ENCODE data around the gene CCDC73. TPM values are rescaled to one million over a fixed set of nuclear protein-coding genes. Genes with fewer than 3 reads are reported as not detected.

The CCDC73 gene
- total RNA-seq, 1 experiment from 2014 or later = not detected

DNA sequence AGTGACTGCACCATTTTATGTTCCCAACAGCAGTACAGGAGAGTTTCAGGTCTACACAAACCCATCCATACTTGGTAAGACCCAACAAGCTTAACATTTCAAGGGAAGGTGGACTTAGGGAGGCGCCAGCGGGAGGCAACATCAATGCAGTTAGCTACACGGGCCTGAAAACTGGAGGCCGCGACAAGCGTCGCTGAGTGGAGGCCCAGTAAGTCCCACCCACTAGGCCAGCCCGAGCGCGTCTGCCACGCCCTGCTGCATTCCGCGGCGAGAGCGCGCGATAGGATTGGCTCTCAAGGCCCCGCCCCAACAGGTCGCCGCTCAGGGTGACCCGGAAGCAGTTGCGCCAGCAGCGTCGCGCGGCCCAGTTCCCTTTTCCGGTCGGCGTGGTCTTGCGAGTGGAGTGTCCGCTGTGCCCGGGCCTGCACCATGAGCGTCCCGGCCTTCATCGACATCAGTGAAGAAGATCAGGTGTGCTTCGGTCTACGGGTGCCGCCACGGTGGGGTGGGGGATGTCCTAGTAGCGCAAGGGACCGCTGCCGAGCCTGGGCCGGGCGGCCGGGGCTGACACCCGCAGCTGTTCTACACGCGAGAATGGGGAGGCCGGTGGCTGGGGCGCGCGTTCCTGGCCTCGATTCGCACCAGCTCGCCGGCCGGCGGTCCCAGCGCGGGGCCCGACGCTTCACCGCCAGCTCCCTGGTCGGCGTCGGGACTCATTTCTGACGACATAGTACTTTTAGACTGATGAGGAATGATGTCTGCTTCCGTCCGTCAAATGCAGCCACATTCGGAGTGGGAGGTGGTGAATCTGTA lies 210.8 kb downstream of the CCDC73 start, which contains the start of gene EIF3M:
Gene EIF3M, plus strand, starts transcription at position 373 of the 813 bp plus-strand sequence. Its CDS starts 57 bp downstream, at position 430.
- ChIA-PET CTCF (interaction anchor here (0.8 to 1.5 kb wide), 2 partner anchors 197 to 249 kb away, joined by 3 to 5 read pairs; no protein-coding TSS in a partner anchor), POLR2A (interaction anchor here (0.6 to 0.8 kb wide), 2 partner anchors 135 to 248 kb away, joined by 3 to 5 read pairs; no protein-coding TSS in a partner anchor)
- ATAC-seq (peak; percentile 99), DNase-seq (ENCODE audit: low spot score) (peak; percentile 95)
- H3K4me3 Mint-ChIP-seq = peak within 1 kb of the TSS; percentile 98
- peaks cover 35% of the 10 kb centered on the region for H3K4me1 Mint-ChIP-seq
- H3K36me3 Mint-ChIP-seq = peaks cover 4% of the 10 kb centered on the region
- no peaks in the 10 kb centered on the region for H3K9me3 Mint-ChIP-seq
- peak within 1 kb of the TSS; percentile 98 for H3K27ac Mint-ChIP-seq
- H3K27me3 Mint-ChIP-seq (ENCODE audit: low read depth) = no peaks in the 10 kb centered on the region
- TF ChIP-seq NFATC4 (CRISPR knock-in tag; IDR thresholded peaks at IDR 0.05) = no peak
- TF ChIP-seq, protein P1, sequence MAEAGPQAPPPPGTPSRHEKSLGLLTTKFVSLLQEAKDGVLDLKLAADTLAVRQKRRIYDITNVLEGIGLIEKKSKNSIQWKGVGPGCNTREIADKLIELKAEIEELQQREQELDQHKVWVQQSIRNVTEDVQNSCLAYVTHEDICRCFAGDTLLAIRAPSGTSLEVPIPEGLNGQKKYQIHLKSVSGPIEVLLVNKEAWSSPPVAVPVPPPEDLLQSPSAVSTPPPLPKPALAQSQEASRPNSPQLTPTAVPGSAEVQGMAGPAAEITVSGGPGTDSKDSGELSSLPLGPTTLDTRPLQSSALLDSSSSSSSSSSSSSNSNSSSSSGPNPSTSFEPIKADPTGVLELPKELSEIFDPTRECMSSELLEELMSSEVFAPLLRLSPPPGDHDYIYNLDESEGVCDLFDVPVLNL (CRISPR knock-in tag; IDR thresholded peaks at IDR 0.05; ENCODE audit: borderline replicate concordance, low read depth) = peak; percentile 41; the same call in 1 of the 2 replicates
- no peak for TF ChIP-seq TP53 (CRISPR knock-in tag; IDR thresholded peaks at IDR 0.05)
- TF ChIP-seq CREB1 (CRISPR knock-in tag; IDR thresholded peaks at IDR 0.05) = no peak
- TF ChIP-seq GTF2I (CRISPR knock-in tag; conservative IDR thresholded peaks at IDR 0.05) = no peak
- TF ChIP-seq ZNF423 (CRISPR knock-in tag; IDR thresholded peaks at IDR 0.05) = no peak
- peak; percentile 61; the same call in 1 of the 2 replicates for TF ChIP-seq NFYB (CRISPR knock-in tag; conservative IDR thresholded peaks at IDR 0.05; ENCODE audit: low read depth)
- TF ChIP-seq, protein P2, sequence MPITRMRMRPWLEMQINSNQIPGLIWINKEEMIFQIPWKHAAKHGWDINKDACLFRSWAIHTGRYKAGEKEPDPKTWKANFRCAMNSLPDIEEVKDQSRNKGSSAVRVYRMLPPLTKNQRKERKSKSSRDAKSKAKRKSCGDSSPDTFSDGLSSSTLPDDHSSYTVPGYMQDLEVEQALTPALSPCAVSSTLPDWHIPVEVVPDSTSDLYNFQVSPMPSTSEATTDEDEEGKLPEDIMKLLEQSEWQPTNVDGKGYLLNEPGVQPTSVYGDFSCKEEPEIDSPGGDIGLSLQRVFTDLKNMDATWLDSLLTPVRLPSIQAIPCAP (CRISPR knock-in tag; IDR thresholded peaks at IDR 0.05) = peak; percentile 56; the same call in 1 of the 2 replicates
- TF ChIP-seq ZNF671 (CRISPR knock-in tag; IDR thresholded peaks at IDR 0.05) = no peak
- no peak for TF ChIP-seq MYBL2 (CRISPR knock-in tag; IDR thresholded peaks at IDR 0.05)
- TF ChIP-seq NR2C2 (CRISPR knock-in tag; IDR thresholded peaks at IDR 0.05) = peak; percentile 98
- no peak for TF ChIP-seq NR1H2 (CRISPR knock-in tag; IDR thresholded peaks at IDR 0.05)
- TF ChIP-seq, protein P3, sequence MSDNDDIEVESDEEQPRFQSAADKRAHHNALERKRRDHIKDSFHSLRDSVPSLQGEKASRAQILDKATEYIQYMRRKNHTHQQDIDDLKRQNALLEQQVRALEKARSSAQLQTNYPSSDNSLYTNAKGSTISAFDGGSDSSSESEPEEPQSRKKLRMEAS (CRISPR knock-in tag; IDR thresholded peaks at IDR 0.05) = peak; percentile 93
- peak; percentile 77 for TF ChIP-seq TEAD4 (CRISPR knock-in tag; IDR thresholded peaks at IDR 0.05)
- TF ChIP-seq ZBTB21 (CRISPR knock-in tag; IDR thresholded peaks at IDR 0.05; ENCODE audit: borderline replicate concordance) = no peak
- TF ChIP-seq ATF1 (CRISPR knock-in tag; IDR thresholded peaks at IDR 0.05) = no peak
- peak; percentile 95 for TF ChIP-seq GABPB1 (CRISPR knock-in tag; IDR thresholded peaks at IDR 0.05)
- TF ChIP-seq, protein P4, sequence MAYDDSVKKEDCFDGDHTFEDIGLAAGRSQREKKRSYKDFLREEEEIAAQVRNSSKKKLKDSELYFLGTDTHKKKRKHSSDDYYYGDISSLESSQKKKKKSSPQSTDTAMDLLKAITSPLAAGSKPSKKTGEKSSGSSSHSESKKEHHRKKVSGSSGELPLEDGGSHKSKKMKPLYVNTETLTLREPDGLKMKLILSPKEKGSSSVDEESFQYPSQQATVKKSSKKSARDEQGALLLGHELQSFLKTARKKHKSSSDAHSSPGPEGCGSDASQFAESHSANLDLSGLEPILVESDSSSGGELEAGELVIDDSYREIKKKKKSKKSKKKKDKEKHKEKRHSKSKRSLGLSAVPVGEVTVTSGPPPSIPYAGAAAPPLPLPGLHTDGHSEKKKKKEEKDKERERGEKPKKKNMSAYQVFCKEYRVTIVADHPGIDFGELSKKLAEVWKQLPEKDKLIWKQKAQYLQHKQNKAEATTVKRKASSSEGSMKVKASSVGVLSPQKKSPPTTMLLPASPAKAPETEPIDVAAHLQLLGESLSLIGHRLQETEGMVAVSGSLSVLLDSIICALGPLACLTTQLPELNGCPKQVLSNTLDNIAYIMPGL (CRISPR knock-in tag; IDR thresholded peaks at IDR 0.05) = peak; percentile 62
- TF ChIP-seq PRRX2 (CRISPR knock-in tag; IDR thresholded peaks at IDR 0.05) = 0 out of 2 replicates have a peak, but pooled peaks have one; percentile 23
- TF ChIP-seq, protein P5, sequence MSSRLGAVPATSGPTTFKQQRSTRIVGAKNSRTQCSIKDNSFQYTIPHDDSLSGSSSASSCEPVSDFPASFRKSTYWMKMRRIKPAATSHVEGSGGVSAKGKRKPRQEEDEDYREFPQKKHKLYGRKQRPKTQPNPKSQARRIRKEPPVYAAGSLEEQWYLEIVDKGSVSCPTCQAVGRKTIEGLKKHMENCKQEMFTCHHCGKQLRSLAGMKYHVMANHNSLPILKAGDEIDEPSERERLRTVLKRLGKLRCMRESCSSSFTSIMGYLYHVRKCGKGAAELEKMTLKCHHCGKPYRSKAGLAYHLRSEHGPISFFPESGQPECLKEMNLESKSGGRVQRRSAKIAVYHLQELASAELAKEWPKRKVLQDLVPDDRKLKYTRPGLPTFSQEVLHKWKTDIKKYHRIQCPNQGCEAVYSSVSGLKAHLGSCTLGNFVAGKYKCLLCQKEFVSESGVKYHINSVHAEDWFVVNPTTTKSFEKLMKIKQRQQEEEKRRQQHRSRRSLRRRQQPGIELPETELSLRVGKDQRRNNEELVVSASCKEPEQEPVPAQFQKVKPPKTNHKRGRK (CRISPR knock-in tag; IDR thresholded peaks at IDR 0.05; ENCODE audit: borderline replicate concordance) = no peak
- TF ChIP-seq, protein P6, sequence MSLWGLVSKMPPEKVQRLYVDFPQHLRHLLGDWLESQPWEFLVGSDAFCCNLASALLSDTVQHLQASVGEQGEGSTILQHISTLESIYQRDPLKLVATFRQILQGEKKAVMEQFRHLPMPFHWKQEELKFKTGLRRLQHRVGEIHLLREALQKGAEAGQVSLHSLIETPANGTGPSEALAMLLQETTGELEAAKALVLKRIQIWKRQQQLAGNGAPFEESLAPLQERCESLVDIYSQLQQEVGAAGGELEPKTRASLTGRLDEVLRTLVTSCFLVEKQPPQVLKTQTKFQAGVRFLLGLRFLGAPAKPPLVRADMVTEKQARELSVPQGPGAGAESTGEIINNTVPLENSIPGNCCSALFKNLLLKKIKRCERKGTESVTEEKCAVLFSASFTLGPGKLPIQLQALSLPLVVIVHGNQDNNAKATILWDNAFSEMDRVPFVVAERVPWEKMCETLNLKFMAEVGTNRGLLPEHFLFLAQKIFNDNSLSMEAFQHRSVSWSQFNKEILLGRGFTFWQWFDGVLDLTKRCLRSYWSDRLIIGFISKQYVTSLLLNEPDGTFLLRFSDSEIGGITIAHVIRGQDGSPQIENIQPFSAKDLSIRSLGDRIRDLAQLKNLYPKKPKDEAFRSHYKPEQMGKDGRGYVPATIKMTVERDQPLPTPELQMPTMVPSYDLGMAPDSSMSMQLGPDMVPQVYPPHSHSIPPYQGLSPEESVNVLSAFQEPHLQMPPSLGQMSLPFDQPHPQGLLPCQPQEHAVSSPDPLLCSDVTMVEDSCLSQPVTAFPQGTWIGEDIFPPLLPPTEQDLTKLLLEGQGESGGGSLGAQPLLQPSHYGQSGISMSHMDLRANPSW (CRISPR knock-in tag; conservative IDR thresholded peaks at IDR 0.05; ENCODE audit: low read depth) = no peak
- TF ChIP-seq FOXK1 (CRISPR knock-in tag; IDR thresholded peaks at IDR 0.05) = peak; percentile 87
- TF ChIP-seq EMX1 (CRISPR knock-in tag; IDR thresholded peaks at IDR 0.05) = no peak
- peak; percentile 98 for TF ChIP-seq SP1 (CRISPR knock-in tag; conservative IDR thresholded peaks at IDR 0.05)
- TF ChIP-seq HMGA2 (CRISPR knock-in tag; IDR thresholded peaks at IDR 0.05) = no peak
- TF ChIP-seq, protein P7, sequence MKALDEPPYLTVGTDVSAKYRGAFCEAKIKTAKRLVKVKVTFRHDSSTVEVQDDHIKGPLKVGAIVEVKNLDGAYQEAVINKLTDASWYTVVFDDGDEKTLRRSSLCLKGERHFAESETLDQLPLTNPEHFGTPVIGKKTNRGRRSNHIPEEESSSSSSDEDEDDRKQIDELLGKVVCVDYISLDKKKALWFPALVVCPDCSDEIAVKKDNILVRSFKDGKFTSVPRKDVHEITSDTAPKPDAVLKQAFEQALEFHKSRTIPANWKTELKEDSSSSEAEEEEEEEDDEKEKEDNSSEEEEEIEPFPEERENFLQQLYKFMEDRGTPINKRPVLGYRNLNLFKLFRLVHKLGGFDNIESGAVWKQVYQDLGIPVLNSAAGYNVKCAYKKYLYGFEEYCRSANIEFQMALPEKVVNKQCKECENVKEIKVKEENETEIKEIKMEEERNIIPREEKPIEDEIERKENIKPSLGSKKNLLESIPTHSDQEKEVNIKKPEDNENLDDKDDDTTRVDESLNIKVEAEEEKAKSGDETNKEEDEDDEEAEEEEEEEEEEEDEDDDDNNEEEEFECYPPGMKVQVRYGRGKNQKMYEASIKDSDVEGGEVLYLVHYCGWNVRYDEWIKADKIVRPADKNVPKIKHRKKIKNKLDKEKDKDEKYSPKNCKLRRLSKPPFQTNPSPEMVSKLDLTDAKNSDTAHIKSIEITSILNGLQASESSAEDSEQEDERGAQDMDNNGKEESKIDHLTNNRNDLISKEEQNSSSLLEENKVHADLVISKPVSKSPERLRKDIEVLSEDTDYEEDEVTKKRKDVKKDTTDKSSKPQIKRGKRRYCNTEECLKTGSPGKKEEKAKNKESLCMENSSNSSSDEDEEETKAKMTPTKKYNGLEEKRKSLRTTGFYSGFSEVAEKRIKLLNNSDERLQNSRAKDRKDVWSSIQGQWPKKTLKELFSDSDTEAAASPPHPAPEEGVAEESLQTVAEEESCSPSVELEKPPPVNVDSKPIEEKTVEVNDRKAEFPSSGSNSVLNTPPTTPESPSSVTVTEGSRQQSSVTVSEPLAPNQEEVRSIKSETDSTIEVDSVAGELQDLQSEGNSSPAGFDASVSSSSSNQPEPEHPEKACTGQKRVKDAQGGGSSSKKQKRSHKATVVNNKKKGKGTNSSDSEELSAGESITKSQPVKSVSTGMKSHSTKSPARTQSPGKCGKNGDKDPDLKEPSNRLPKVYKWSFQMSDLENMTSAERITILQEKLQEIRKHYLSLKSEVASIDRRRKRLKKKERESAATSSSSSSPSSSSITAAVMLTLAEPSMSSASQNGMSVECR (CRISPR knock-in tag; IDR thresholded peaks at IDR 0.05; ENCODE audit: borderline replicate concordance) = peak; percentile 66; the same call in 1 of the 2 replicates
